22Rv1 (cell line): ENCODE results near the gene AKAP6.

Experiments used
- ZFX ChIP-seq: fragments of 450-650 bp; IDR thresholded peaks from 2 replicates; pipeline ENCODE4 v1.6.1; 2017; ENCODE audit warnings: antibody characterized with exemption, borderline replicate concordance
- TF ChIP-seq, protein P1 (sequence below): fragments of 450-650 bp; IDR thresholded peaks from 2 replicates; pipeline ENCODE4 v1.5.1; 2017; ENCODE audit warnings: mild to moderate bottlenecking

DNA sequence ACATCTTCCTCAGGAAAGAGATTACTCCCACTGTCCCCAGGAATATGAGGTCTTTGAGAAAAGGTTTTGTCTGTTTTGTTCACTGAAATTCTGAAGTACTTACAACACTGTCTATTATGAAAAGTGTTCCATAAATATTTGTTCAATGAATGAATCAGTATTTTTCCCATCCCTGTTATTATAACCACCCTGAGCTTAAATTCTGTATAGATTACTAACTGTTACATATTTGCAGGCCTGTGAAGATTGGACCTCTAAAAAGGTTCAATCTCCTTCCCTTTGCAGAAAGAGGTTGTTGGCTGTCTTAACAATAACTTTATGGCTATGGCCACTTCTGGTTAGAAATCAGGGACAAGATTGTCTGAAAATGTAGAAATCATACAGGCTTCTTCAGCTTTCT, 435.0 kb downstream of the AKAP6 start:
- TF ChIP-seq, protein P1, sequence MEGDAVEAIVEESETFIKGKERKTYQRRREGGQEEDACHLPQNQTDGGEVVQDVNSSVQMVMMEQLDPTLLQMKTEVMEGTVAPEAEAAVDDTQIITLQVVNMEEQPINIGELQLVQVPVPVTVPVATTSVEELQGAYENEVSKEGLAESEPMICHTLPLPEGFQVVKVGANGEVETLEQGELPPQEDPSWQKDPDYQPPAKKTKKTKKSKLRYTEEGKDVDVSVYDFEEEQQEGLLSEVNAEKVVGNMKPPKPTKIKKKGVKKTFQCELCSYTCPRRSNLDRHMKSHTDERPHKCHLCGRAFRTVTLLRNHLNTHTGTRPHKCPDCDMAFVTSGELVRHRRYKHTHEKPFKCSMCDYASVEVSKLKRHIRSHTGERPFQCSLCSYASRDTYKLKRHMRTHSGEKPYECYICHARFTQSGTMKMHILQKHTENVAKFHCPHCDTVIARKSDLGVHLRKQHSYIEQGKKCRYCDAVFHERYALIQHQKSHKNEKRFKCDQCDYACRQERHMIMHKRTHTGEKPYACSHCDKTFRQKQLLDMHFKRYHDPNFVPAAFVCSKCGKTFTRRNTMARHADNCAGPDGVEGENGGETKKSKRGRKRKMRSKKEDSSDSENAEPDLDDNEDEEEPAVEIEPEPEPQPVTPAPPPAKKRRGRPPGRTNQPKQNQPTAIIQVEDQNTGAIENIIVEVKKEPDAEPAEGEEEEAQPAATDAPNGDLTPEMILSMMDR: no peak
- no peak for TF ChIP-seq ZFX
